ENCODE measurements around the gene RPS25. TPM values are rescaled to one million over a fixed set of nuclear protein-coding genes. Genes with fewer than 3 reads are reported as not detected.
"Not testable (repeated sequence)": the region's sequence is repeated elsewhere in the genome, so short reads cannot be mapped to it uniquely, and the experiment has no call there.

Gene RPS25
- total RNA-seq, 2 donors from 2014 or later = 652 to 750 TPM

DNA sequence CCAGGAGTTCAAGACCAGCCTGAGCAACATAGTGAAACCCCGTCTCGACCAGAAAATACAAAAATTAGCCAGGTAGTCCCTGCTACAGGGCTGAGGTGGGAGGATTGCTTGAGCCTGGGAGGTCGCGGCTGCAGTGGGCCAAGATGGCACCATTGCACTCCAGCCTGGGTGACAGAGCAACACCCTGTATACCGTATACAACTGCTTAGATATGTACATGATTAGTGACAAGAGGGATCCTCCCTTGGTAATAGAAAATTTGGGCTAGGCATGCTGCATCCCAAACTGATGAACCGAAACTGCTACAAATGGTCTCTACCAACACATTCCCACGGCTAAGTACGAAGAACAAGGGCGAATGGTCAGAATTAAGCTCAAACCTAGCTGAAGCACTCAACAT is 24.8 kb upstream of the RPS25 start:
- intact Hi-C loops (cut with DNase I, micrococcal nuclease) = no loop called here
- DNase-seq = no peak
- ATAC-seq = no peak

DNA sequence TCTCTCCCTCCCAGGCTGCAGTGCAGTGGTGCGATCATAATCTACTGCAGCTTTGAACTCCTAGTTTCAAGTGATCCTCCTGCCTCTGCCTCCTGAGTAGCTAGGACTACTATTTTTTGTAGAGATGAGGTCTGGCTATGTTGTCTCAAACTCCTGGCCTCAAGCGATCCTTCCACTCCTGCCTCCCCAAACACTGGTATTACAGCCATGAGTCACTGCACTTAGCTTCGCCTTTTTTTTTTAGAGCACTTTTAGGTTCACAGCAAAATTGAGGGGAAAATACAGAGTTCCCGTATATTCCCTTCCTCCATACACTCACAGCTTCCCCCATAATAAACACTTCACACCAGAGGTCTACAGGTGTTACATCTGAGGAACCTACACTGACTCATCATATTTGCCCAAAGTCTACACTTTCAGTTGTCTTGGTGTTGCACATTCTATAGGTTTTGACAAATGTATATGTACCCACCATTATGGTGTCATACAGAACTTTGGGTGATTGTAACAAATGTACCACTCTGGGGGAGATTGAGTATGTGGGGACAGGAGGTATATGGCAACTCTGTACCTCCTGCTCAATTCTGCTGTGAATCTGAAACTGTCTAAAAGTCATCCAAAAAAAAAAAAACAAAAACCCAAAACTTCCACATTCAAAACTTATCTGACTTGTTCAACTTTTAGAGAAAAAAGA is 23.8 kb upstream of the RPS25 start:
- ATAC-seq (no peak), DNase-seq (no peak)
- intact Hi-C loops (cut with DNase I, micrococcal nuclease) = no loop called here

DNA sequence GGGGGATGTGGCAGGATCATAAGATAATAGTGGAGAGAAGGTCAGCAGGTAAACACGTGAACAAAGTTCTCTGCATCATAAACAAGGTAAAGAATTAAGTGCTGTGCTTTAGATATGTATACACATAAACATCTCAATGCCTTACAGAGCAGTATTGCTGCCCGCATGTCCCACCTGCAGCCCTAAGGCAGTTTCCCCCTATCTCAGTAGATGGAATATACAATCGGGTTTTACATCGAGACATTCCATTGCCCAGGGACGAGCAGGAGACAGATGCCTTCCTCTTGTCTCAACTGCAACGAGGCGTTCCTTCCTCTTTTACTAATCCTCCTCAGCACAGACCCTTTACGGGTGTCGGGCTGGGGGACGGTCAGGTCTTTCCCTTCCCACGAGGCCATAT is 21.3 kb upstream of the RPS25 start:
- ATAC-seq; intact Hi-C loops (cut with DNase I, micrococcal nuclease); DNase-seq: not testable (repeated sequence)

DNA sequence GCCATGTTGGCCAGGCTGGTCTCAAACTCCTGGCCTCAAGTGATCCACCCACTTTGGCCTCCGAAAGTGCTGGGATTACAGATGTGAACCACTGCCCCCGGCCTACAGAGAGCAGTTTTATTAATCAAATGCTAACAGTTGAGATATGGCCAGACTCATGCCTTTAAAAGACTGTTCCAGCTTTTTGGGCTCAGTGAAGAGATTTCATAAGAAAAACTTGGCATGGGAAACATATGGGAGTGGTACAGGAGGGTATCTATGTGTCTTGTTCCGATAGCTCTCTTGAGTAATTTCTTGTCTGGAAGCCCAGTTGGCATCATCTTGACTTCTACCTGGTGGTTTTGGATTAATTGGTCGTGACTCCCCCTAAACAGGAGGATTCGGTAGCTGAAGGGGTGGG is 20.7 kb upstream of the RPS25 start:
- intact Hi-C loops (cut with DNase I, micrococcal nuclease) = no loop called here
- no peak for ATAC-seq
- no peak for DNase-seq

DNA sequence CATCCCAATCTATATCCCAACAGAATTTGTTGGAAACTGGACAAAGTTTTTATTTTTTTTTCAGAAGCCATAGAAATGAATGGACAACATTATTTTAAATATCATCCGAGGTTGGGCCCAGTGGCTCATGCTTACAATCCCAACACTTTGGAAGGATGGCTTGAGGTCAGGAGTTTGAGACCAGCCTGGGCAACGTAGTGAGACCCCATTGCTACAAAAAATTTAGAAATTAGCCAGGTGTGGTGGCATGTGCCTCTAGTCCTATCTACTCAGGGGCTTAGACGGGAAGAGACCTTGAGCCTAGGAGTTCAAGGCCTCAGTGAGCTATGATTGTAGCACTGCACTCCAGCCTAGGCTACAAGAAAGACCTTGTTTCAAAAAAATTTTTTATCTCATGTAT is 16.7 kb upstream of the RPS25 start:
- DNase-seq (no peak), ATAC-seq (no peak)
- intact Hi-C loops (cut with DNase I, micrococcal nuclease) = no loop called here

DNA sequence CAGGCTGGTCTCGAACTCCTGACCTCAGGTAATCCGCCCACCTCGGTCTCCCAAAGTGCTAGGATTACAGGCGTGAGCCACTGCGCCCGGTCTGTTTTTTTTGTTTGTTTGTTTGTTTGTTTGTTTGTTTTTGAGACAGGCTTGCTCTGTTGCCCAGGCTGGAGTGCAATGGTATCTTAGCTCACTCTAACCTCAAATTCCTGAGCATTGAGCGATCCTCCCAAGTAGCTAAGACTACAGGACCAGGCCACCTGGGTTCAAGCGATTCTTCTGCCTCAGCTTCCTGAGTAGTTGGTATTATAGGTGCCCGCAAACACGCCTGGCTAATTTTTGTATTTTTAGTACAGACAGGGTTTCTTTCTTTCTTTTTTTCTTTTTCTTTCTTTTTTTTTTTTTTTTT is 15.3 kb upstream of the RPS25 start:
- intact Hi-C loops (cut with DNase I, micrococcal nuclease); DNase-seq; ATAC-seq: not testable (repeated sequence)

DNA sequence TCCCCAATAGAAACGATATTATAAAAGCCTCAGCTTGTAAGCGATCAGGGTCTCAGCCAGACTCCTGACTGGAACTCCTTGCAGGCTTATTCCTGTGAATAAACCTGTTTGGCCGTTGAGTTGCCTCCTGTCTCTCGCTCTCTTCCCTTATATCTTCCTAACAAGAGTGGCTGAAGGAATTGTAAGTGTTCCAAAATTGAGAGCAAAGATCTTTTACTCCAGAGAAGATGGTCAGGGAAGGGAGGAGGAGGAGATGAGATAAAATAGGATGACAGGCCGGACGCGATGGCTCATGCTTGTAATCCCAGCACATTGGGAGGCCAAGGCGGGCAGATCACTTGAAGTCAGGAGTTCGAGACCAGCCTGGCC is 13.8 kb upstream of the RPS25 start:
- intact Hi-C loops (cut with DNase I, micrococcal nuclease) = no loop called here
- DNase-seq (no peak), ATAC-seq (no peak)

DNA sequence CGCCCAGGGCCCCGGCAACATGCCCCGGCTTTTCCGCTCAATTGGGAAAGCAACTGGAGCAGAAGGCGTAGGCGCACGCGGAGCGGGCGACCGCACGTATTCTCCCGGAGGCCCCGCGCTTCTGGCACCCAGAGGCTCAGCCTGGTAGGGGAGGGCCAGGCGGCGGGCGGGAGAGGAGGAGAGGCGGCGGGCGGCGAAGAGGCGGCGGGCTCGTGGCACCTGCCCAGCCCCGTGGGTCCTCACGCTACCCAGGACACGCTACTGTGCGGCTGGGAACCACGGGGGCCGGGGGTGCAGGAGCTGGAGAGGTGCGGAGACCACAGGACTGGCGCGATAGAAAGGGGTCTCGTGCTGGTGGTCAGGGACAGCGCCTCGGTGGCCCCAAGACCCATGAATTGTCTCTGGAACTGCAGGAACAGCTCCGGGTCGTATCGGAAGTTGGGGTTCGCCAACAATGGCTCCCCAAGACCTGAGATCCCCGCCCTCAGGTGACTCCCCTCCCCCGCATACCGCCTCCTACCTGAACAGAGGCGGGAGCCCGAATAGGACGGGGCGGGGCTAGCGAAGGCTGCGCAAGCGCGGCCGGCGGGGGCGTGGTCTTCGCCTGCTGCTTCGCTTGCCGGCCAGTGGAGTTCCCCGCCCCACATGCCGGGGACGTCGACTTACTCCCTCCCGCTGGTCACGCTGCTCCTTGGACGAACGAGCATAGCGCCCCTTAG is 12.3 kb upstream of the RPS25 start, which contains the start of gene SLC37A4:
Gene SLC37A4 (minus strand): TSS at position 549 of the 719 bp plus-strand sequence.
- intact Hi-C loops (cut with DNase I, micrococcal nuclease) = no loop called here
- ATAC-seq = peak; percentile 81

DNA sequence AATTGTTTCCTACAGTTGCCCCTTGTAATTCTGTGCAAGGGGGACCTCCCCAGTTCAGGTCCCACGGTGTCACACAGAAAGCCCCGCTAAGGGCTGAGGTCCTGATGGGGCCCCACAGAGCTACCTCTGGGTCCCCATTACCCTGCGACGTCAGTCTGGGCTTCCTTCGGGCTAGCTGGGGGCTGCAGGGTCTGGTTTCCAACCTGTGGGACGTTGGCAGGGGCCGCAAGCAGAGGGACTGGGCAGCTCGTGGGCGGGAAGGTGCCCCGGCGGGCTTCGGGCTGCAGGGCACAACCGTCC is 11.8 kb upstream of the RPS25 start:
- intact Hi-C loops (cut with DNase I, micrococcal nuclease) = no loop called here
- ATAC-seq (no peak), DNase-seq (no peak)

More for the DNA sequence above, 12.3 kb upstream of the RPS25 start, which contains the start of gene SLC37A4:
- DNase-seq = peak; percentile 98 to 99

DNA sequence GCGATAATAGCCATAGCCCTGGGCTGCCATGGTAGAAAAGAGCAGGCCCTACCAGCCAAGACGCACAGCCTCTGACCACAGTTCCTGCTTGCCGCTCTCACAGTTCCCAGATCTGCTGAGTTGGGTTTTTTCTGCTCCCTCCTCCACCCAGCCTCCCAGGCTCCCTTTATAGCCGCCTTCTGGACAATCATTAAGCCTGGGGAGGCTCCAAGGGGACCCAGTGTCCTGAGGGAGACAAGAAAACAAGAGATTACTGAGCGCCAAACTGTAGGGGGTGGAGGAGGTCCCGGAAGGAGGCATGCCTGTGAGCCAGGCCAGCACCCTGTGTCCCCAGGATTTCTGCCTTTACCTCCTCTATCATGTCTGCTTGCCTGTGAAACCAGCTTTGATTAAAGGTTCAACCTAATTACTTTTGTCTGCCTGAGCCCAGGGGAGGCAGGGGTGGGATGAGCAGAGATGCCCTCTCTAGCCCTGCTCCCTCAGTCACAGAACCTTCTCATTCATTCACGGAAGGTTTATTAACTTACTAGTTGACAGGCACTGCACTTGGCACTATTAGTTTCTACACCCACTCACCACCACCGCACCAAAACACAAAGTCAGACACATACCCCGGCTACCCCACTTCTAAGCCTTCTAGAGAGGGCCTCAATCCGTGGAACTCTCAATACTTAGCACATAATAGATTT is 11.3 kb upstream of the RPS25 start:
- intact Hi-C loops (cut with DNase I, micrococcal nuclease) = no loop called here
- ATAC-seq (peak; percentile 67), DNase-seq (peak; percentile 75 to 84)

DNA sequence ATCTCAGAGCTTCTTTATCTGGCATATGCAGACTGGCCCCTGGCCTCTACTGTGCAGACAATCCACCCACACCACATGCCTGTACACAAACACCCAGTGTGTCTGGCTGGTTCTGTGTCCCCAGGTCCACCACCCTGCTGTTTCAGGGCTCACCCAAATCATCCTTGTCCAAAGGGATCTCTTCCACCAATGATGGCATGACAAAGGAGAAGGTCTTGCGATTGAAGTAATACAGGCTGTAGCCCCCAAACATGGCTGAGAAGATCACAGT is 10.9 kb upstream of the RPS25 start:
- intact Hi-C loops (cut with DNase I, micrococcal nuclease) = no loop called here
- DNase-seq = no peak
- no peak for ATAC-seq

DNA sequence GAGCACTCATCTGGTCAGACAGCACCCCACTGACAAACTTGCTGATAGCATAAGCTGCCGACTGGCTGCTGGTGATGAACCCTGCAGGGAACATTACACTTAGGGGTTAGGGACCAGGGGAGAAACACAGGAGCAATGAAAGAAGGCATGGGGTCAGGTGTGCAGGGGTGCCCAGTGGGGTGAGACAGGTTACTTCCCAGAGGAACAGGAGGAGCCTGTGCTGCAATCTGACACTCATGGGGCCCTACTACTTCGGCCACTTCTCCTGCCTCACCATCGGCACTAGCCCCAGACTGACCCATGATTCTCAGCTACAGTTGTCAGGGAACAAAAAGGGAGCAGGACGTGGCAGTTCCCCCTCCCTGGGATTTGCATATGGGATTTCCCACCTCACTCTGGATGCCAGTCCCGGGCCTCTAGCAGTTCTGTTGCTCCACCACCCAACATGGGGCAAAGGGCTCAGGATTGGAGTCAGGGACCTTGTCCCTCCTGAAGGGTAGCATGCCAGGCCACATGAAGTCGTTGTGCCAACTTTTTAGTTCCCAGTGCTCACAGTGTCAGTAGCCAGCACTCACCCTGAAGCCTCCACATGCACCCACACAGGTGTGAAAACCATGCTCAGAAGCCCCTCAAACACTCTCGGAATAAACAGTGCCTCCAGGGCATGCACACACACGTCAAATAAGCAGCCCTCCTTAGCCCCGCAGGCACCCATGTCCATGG is 10.4 kb upstream of the RPS25 start:
- DNase-seq (peak in 1 of 2 donors; percentile 25), ATAC-seq (peak; percentile 2)
- intact Hi-C loops (cut with DNase I, micrococcal nuclease) = no loop called here

DNA sequence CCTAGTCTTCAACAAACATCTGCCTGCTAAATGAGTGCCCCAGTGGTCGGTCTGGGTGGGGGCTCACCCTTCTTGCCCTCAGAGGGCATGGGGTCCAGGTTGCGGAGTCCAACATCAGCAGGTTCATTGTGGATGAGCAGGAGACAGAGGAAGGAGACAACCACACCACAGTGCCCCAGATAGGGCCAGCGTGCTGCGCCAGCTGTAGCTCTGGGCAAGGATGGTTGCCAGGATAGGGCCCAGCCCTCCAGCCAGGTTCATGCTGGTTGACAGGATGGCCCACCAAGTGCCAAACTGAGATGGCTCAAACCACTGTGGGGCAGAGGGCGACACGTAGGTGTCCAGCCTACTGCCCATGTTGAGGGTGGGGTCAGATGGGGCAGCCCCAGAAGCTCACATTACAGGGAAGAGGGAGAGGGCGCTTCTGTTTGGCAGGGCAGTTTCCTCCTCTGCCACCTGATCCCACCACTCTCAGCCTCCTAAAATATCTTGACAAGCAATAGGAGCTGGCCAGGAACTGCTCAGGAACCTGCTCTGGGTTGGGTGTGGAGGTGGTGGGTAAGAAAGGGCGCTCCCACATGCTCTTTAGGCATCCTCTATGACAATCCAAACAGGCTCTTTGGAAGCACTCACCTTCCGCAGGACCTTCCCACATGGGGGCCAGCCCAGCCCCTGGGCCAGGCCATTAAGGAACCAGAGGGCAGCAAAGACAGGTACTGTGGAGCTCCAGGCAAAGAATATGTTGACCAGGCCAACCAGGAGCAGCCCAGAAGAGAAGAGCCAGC is 9.6 kb upstream of the RPS25 start:
- intact Hi-C loops (cut with DNase I, micrococcal nuclease) = no loop called here
- DNase-seq (no peak), ATAC-seq (no peak)

DNA sequence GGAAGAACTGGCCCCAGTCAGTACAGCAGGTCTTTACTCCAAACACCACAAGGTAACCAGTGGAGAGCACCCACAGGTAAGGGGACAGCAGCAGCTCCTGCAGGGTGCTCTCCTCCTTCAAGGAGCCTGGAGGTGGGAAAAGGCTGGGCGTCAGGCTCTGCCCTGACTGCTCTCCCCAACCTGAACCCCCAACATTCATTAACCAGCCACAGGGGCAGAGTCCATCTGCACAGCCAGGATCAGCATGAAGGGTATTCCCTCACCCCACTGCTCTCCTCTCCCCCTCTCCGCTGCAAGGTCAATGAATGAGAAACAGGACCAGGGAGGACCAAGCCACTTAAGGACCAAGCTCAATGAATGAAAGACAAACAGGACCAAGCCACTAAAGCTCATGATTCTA is 8.8 kb upstream of the RPS25 start:
- DNase-seq = no peak
- ATAC-seq = no peak
- intact Hi-C loops (cut with DNase I, micrococcal nuclease) = no loop called here

DNA sequence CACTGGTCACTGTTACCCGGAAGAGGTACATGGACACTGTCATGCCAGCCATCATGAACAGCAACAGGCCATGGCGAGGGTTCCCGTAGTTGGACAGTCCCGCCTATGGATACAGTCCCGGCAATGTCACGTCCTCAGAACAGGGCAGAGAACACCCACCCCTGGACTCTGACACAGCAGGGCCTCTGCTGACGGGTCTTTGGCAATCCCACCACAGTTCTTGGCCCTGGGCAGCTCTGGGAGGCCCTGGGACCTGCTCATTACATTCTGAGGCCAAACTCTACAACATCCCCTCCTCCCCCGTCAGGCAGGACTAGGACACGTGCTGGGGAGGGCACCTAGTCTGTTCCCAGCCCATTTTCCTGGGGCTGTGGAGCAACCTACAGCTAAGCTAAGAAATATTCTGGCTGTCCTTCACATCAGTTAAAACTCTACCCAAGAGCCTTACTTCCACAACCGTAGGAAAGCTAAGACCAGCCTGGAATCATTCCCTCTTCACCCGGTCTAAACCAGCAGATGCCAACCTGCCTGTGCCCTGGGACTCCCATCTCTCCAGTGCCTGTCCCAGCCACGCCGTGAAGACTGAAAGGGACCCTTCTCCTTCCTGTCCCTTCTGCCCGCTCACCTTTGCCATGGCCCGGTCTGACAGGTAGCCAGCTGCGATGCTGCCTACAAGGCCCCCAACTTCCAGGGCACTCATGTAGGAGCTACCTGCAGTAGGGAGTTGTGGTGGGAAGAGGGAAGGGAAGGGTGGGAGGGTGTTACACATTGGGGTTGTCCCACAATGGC is 8.0 kb upstream of the RPS25 start:
- ATAC-seq (no peak), DNase-seq (no peak)
- intact Hi-C loops (cut with DNase I, micrococcal nuclease) = no loop called here

DNA sequence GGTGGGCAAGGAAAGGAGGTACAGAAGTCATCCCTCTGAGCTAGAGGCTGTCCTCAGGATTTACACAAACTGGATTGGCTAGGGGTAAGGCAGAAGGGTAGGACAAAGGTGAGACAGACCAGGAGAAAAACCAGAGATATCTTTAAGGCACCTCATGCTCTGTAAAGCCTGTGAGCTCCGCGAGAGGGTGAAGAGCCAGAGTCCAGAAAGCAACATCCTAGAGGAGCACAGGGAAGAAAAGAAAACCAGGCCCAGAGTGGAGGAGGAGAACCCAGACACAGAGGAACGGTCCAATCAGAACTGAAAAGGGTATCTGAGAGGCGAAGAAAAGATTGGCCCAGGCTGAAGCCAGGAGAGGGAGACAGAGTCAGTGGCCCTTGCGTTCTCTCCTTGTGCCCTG is 7.4 kb upstream of the RPS25 start:
- intact Hi-C loops (cut with DNase I, micrococcal nuclease) = no loop called here
- DNase-seq = no peak
- no peak for ATAC-seq

DNA sequence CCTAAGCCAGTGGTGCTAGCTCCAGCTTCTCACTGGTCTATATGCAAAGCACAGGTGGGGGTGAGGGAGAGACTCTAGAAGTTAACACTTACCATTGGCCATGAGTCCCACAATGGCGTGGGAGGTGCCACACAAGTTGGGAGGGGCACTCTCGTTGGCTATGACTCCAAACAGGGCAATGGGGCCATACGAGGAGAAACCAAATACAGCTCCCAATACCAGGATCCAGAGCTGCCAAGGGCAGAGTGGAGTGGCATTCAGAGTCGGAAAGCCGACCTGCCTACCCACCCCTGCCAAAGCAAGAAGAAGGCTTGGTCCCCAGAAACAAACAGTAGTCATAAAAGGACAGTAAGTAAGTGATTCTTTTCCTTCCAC is 6.9 kb upstream of the RPS25 start:
- no peak for DNase-seq
- intact Hi-C loops (cut with DNase I, micrococcal nuclease) = no loop called here
- ATAC-seq = no peak

DNA sequence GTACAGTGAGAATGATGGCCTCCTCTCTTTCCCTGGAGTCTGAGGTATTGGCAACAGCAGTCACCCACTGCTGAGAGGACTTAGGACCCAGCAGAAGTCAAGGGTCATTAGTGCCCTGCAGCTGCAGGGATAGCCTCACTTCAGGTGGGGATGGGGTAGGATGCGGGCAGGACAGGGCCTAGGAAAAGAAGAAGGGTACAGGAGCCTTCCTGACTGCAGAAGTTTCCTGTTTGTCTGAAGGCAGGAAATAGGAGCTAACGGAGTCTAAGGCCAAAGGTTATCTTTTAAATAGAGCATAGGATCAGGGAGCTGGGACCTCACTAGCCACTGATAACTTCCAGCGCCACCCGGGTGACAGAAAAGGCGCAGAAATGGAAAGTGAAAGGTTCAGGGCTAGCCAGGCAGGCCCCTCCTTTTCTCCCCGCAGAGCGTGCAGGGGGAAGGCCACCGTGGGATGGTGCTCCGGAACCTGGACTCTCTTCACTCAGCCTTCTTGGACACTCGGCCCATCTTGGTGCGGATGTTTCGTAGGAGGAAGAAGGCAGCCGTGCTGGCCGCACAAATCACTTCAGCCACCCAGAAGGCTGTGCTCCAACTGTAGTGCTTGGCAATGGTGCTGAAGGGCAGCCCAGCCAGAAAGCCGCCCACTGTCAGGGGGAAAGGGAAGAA is 6.4 kb upstream of the RPS25 start:
- no peak for DNase-seq
- no peak for ATAC-seq
- intact Hi-C loops (cut with DNase I, micrococcal nuclease) = no loop called here
